Uterus (tissue), 2 donors: ENCODE data around the gene HSPA1L.

Source experiments
- POLR2A ChIP-seq, 2 donors: fragments of 450-650 bp; IDR thresholded peaks; one replicate each; pipeline ENCODE4 v1.6.1; 2016; ENCODE audit warnings: antibody characterized with exemption in 2 of 2, mild to moderate bottlenecking in 1 of 2, moderate library complexity in 1 of 2
- TF ChIP-seq, protein P1 (sequence below), 4 experiments: fragments of 200-600 bp in 2 of 4; fragments of 450-650 bp in 2 of 4; sonication (generic) in 2 of 4; IDR thresholded peaks; one replicate each; pipeline ENCODE4 v1.5.1; 2016 to 2019; ENCODE audit warnings: antibody characterized with exemption in 4 of 4, mild to moderate bottlenecking in 2 of 4, moderate library complexity in 1 of 4

- TF ChIP-seq POLR2A (IDR thresholded peaks at IDR 0.05): no peak
- TF ChIP-seq, protein P1, sequence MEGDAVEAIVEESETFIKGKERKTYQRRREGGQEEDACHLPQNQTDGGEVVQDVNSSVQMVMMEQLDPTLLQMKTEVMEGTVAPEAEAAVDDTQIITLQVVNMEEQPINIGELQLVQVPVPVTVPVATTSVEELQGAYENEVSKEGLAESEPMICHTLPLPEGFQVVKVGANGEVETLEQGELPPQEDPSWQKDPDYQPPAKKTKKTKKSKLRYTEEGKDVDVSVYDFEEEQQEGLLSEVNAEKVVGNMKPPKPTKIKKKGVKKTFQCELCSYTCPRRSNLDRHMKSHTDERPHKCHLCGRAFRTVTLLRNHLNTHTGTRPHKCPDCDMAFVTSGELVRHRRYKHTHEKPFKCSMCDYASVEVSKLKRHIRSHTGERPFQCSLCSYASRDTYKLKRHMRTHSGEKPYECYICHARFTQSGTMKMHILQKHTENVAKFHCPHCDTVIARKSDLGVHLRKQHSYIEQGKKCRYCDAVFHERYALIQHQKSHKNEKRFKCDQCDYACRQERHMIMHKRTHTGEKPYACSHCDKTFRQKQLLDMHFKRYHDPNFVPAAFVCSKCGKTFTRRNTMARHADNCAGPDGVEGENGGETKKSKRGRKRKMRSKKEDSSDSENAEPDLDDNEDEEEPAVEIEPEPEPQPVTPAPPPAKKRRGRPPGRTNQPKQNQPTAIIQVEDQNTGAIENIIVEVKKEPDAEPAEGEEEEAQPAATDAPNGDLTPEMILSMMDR (IDR thresholded peaks at IDR 0.05): peak in 1 of 4 experiments; percentile 3
Observed at GRCh38 chr6:31765910-31766794, 48.9 kb downstream of the HSPA1L start.
